Esophagus squamous epithelium (tissue), 5 donors: ENCODE results near the gene PRXL2C. TPM values are rescaled to one million over a fixed set of nuclear protein-coding genes. Genes with fewer than 3 reads are reported as not detected.
"Not testable (repeated sequence)": the region's sequence is repeated elsewhere in the genome, so short reads cannot be mapped to it uniquely, and the experiment has no call there.

ENCODE experiments used
- DNase-seq: peaks from one replicate; lab custom pipeline; 2025; lab: John Stamatoyannopoulos, UW
- H3K27ac ChIP-seq, 4 donors: fragments of 200-600 bp; sonication (generic); one replicate each; pipeline ENCODE4 v1.5.1; 2016 to 2019; ENCODE audit warnings: mild to moderate bottlenecking in 1 of 4
- H3K27me3 ChIP-seq, 4 donors: fragments of 200-600 bp; sonication (generic); 1 replicate in 3 of 4; 2 replicates in 1 of 4; pipeline versions ENCODE4 v1.5.1 to v1.6.0; 2017 to 2021; ENCODE audit warnings: antibody characterized with exemption in 1 of 4
- H3K36me3 ChIP-seq, 3 donors: fragments of 200-600 bp; sonication (generic); one replicate each; pipeline ENCODE4 v1.5.1; 2016 to 2019
- H3K4me1 ChIP-seq, 3 donors: fragments of 200-600 bp; sonication (generic); one replicate each; pipeline ENCODE4 v1.5.1; 2017 to 2019
- H3K4me3 ChIP-seq, 4 donors: fragments of 200-600 bp; sonication (generic); 1 replicate in 3 of 4; 2 replicates in 1 of 4; pipeline ENCODE4 v1.5.1; 2016 to 2019; ENCODE audit warnings: mild to moderate bottlenecking in 2 of 4, moderate library complexity in 1 of 4
- H3K9me3 ChIP-seq, 3 donors: fragments of 200-600 bp; sonication (generic); one replicate each; pipeline ENCODE4 v1.5.1; 2016 to 2019
- CTCF ChIP-seq, 6 experiments: fragments of 450-650 bp in 4 of 6; fragments of 200-600 bp in 2 of 6; sonication (generic) in 2 of 6; IDR thresholded peaks; one replicate each; pipeline ENCODE4 v1.5.1; 2016 to 2019; ENCODE audit warnings: antibody characterized with exemption in 6 of 6, mild to moderate bottlenecking in 4 of 6, moderate library complexity in 4 of 6
- POLR2A ChIP-seq, 4 donors: fragments of 450-650 bp; IDR thresholded peaks; one replicate each; pipeline ENCODE4 v1.6.1; 2017; ENCODE audit warnings: antibody characterized with exemption in 4 of 4, mild to moderate bottlenecking in 4 of 4, moderate library complexity in 3 of 4
- WGBS, 2 donors: methylation state at CpG; one replicate each; pipeline ENCODE4 v1.1.5; 2018; 5-methylcytosine and 5-hydroxymethylcytosine counted together
- intact Hi-C: fragments of 100-400 bp; cut with DNase I; formaldehyde crosslinking; loops from one replicate; pipeline ENCODE4 v1.15.0; 2022
- total RNA-seq, 4 donors: library from RNA; depleted of rRNA; stranded (reverse); fragments of >200 nt; gene quantifications; one replicate each; pipeline ENCODE4 v1.1.0, GENCODE V29; 2016
- donor health status: DM: yes; HTN: yes; CAD: no.

The PRXL2C gene
- total RNA-seq, 4 donors from 2014 or later, result 0.95 to 12.2 (median 5.6) TPM

GRCh38 chr9:96667363-96667728 lies 12.2 kb upstream of the PRXL2C start:
- intact Hi-C loops, result loop anchor here (10.0 kb wide), 2 partner anchors 233 to 343 kb away; no protein-coding TSS in a partner anchor
- no peaks in the 10 kb centered on the region for H3K9me3 ChIP-seq
- TF ChIP-seq POLR2A (IDR thresholded peaks at IDR 0.05) (no peak), CTCF (IDR thresholded peaks at IDR 0.05) (no peak)
- no peaks in the 10 kb centered on the region for H3K4me1 ChIP-seq
- no peaks in the 10 kb centered on the region for H3K36me3 ChIP-seq
- no peak overlapping the region for H3K27ac ChIP-seq
- DNase-seq, result no peak
- no peak overlapping the region for H3K4me3 ChIP-seq
- 100% methylated on average over 2 of the region's 2 CpGs; no CpG with 5 or more reads in 1 of the 2 donors for WGBS, 2 donors
- no peaks in the 10 kb centered on the region for H3K27me3 ChIP-seq

- intact Hi-C loops, result loop anchor here (10.0 kb wide), 2 partner anchors 232 to 342 kb away; no protein-coding TSS in a partner anchor
- H3K4me3 ChIP-seq, DNase-seq, H3K4me1 ChIP-seq, H3K27me3 ChIP-seq, H3K36me3 ChIP-seq, H3K27ac ChIP-seq, H3K9me3 ChIP-seq: not testable (repeated sequence)
- 58 to 70% methylated on average over 9 to 12 of the region's 15 CpGs for WGBS, 2 donors
- peak; percentile 40 to 82 (median 76) for TF ChIP-seq CTCF (IDR thresholded peaks at IDR 0.05)
These were observed 11.7 kb upstream of the PRXL2C start for GRCh38 chr9:96666653-96667362.

GRCh38 chr9:96665789-96666188 lies 10.7 kb upstream of the PRXL2C start:
- H3K4me3 ChIP-seq, result no peak overlapping the region
- no peaks in the 10 kb centered on the region for H3K9me3 ChIP-seq
- no peak overlapping the region for H3K27ac ChIP-seq
- intact Hi-C loops, result loop anchor here (10.0 kb wide), 2 partner anchors 231 to 341 kb away; no protein-coding TSS in a partner anchor
- H3K4me1 ChIP-seq, result no peaks in the 10 kb centered on the region
- 71 to 78% methylated on average over 4 to 6 of the region's 6 CpGs for WGBS, 2 donors
- DNase-seq, result no peak
- no peaks in the 10 kb centered on the region for H3K27me3 ChIP-seq
- TF ChIP-seq POLR2A (IDR thresholded peaks at IDR 0.05) (no peak), CTCF (IDR thresholded peaks at IDR 0.05) (no peak)
- no peaks in the 10 kb centered on the region for H3K36me3 ChIP-seq

GRCh38 chr9:96663506-96664120 lies 8.5 kb upstream of the PRXL2C start:
- WGBS, 2 donors, result 92 to 93% methylated on average over 11 to 20 of the region's 20 CpGs
- intact Hi-C loops, result loop anchor here (10.0 kb wide), 2 partner anchors 229 to 339 kb away; no protein-coding TSS in a partner anchor
- Histone ChIP-seq H3K4me1 (no peaks in the 10 kb centered on the region), H3K36me3 (no peaks in the 10 kb centered on the region), H3K4me3 (no peak overlapping the region), H3K9me3 (no peaks in the 10 kb centered on the region), H3K27ac (no peak overlapping the region), H3K27me3 (no peaks in the 10 kb centered on the region)
- no peak for TF ChIP-seq CTCF (IDR thresholded peaks at IDR 0.05)
- TF ChIP-seq POLR2A (IDR thresholded peaks at IDR 0.05), result no peak
- DNase-seq, result no peak

- Histone ChIP-seq H3K36me3 (no peaks in the 10 kb centered on the region), H3K27me3 (no peaks in the 10 kb centered on the region), H3K27ac (no peak overlapping the region), H3K4me3 (no peak overlapping the region), H3K9me3 (no peaks in the 10 kb centered on the region), H3K4me1 (peaks cover 0 to 10% (median 0%) of the 10 kb centered on the region in 3 donors)
- intact Hi-C loops, result loop anchor here (10.0 kb wide), 2 partner anchors 227 to 337 kb away; no protein-coding TSS in a partner anchor
- no peak for DNase-seq
- TF ChIP-seq CTCF (IDR thresholded peaks at IDR 0.05) (no peak), POLR2A (IDR thresholded peaks at IDR 0.05) (no peak)
- whole genome bisulfite sequencing, 2 donors, result 87 to 88% methylated on average over 4 of the region's 4 CpGs
These were observed 6.6 kb upstream of the PRXL2C start for GRCh38 chr9:96661711-96662110.
